ENCODE measurements around the gene TIGD3. TPM values are rescaled to one million over a fixed set of nuclear protein-coding genes. Genes with fewer than 3 reads are reported as not detected.

TIGD3 gene
- total and polyA plus RNA-seq, 2 experiments from 2014 or later: 1.2 to 3.0 TPM

DNA sequence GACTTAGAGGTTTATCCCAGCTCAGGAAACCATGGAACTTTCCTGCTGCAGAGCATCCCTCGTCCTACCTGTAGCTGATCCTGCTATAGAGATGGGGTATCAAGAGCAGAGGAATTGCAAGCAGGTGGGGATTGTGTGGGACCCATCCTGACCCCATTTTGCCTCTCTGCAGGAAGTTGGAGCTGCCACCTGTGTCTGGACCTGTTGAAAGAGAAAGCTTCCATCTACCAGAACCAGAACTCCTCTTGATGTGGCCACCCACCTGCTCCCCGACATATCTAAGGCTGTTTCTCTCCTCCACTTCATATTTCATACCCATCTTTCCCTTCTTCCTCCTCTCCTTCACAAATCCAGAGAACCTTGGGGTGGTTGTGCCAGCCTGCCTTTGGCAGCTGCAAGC is 3.0 kb upstream of the TIGD3 start:
- Histone ChIP-seq H3K79me2 (replicated peaks; ENCODE audit: insufficient read depth) (no peaks in the 10 kb centered on the region), H3K27ac (ENCODE audit: low read depth) (no peak overlapping the region), H3K4me3 (no peak overlapping the region), H3K36me3 (ENCODE audit: insufficient read depth) (peaks cover 40% of the 10 kb centered on the region), H3K27me3 (ENCODE audit: insufficient read depth) (peaks cover 13% of the 10 kb centered on the region), H4K20me1 (replicated peaks; ENCODE audit: insufficient read depth) (peaks cover 11% of the 10 kb centered on the region; the same call in 1 of the 2 replicates), H2AFZ (no peak overlapping the region), H3K4me2 (no peak overlapping the region), H3K9me2 (ENCODE audit: insufficient read depth) (no peaks in the 10 kb centered on the region), H3F3A (replicated peaks; ENCODE audit: low read depth) (peaks cover 25% of the 10 kb centered on the region), H3K4me1 (ENCODE audit: insufficient read depth) (peaks cover 6% of the 10 kb centered on the region; the same call in 1 of the 2 replicates)
- no peak overlapping the region for H3K27ac Mint-ChIP-seq
- no peak for TF ChIP-seq NANOG (IDR thresholded peaks at IDR 0.05; ENCODE audit: borderline replicate concordance)
- no peak for TF ChIP-seq EZH2phosphoT487 (IDR thresholded peaks at IDR 0.05; ENCODE audit: unreplicated experiment)
- TF ChIP-seq EZH2 (IDR thresholded peaks at IDR 0.05; ENCODE audit: low read depth, unreplicated experiment): no peak
- H3K36me3 Mint-ChIP-seq (ENCODE audit: low read depth): peaks cover 53% of the 10 kb centered on the region
- H3K27me3 Mint-ChIP-seq (ENCODE audit: insufficient read depth, low read depth, poor library complexity): peaks cover 20% of the 10 kb centered on the region
- no peak overlapping the region for H3K4me3 Mint-ChIP-seq
- DNase-seq (ENCODE audit: low spot score) (no peak), ATAC-seq (no peak)
- H3K4me1 Mint-ChIP-seq: peaks cover 7% of the 10 kb centered on the region
- no peaks in the 10 kb centered on the region for H3K9me3 Mint-ChIP-seq

DNA sequence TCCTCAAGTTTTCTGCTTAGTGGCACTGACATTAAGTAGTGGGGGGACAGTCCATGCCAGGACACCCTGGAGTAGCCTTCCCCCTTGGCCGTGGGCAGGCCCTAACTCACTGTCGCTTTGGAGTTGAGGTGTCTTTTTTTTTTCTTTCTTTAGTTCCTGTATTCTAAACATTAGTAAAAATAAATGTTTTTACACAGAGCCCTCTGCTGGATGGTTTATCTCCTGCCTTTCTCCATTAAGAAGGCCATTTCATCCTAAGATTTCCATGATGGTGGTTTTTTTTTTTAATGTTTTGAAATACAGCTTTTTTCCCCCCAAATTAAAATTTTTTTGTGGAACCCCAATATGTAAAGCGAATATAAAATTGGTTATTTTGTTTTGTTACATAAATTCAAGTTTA is 1.8 kb upstream of the TIGD3 start:
- TF ChIP-seq JUNB (IDR thresholded peaks at IDR 0.05; ENCODE audit: unreplicated experiment) (no peak), ZNF331 (CRISPR knock-in tag; IDR thresholded peaks at IDR 0.05; ENCODE audit: low read depth) (no peak), ZNF114 (CRISPR knock-in tag; IDR thresholded peaks at IDR 0.05) (no peak), STAT1 (IDR thresholded peaks at IDR 0.05; ENCODE audit: unreplicated experiment) (no peak)
- TF ChIP-seq, protein P1, sequence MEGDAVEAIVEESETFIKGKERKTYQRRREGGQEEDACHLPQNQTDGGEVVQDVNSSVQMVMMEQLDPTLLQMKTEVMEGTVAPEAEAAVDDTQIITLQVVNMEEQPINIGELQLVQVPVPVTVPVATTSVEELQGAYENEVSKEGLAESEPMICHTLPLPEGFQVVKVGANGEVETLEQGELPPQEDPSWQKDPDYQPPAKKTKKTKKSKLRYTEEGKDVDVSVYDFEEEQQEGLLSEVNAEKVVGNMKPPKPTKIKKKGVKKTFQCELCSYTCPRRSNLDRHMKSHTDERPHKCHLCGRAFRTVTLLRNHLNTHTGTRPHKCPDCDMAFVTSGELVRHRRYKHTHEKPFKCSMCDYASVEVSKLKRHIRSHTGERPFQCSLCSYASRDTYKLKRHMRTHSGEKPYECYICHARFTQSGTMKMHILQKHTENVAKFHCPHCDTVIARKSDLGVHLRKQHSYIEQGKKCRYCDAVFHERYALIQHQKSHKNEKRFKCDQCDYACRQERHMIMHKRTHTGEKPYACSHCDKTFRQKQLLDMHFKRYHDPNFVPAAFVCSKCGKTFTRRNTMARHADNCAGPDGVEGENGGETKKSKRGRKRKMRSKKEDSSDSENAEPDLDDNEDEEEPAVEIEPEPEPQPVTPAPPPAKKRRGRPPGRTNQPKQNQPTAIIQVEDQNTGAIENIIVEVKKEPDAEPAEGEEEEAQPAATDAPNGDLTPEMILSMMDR (conservative IDR thresholded peaks at IDR 0.05; ENCODE audit: low read depth in 2 of 2): peak in 1 of 2 experiments; percentile 39; a peak in 2 of 4 replicates
- TF ChIP-seq, protein P2, sequence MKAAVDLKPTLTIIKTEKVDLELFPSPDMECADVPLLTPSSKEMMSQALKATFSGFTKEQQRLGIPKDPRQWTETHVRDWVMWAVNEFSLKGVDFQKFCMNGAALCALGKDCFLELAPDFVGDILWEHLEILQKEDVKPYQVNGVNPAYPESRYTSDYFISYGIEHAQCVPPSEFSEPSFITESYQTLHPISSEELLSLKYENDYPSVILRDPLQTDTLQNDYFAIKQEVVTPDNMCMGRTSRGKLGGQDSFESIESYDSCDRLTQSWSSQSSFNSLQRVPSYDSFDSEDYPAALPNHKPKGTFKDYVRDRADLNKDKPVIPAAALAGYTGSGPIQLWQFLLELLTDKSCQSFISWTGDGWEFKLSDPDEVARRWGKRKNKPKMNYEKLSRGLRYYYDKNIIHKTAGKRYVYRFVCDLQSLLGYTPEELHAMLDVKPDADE (IDR thresholded peaks at IDR 0.05): no peak
- TF ChIP-seq, protein P3, sequence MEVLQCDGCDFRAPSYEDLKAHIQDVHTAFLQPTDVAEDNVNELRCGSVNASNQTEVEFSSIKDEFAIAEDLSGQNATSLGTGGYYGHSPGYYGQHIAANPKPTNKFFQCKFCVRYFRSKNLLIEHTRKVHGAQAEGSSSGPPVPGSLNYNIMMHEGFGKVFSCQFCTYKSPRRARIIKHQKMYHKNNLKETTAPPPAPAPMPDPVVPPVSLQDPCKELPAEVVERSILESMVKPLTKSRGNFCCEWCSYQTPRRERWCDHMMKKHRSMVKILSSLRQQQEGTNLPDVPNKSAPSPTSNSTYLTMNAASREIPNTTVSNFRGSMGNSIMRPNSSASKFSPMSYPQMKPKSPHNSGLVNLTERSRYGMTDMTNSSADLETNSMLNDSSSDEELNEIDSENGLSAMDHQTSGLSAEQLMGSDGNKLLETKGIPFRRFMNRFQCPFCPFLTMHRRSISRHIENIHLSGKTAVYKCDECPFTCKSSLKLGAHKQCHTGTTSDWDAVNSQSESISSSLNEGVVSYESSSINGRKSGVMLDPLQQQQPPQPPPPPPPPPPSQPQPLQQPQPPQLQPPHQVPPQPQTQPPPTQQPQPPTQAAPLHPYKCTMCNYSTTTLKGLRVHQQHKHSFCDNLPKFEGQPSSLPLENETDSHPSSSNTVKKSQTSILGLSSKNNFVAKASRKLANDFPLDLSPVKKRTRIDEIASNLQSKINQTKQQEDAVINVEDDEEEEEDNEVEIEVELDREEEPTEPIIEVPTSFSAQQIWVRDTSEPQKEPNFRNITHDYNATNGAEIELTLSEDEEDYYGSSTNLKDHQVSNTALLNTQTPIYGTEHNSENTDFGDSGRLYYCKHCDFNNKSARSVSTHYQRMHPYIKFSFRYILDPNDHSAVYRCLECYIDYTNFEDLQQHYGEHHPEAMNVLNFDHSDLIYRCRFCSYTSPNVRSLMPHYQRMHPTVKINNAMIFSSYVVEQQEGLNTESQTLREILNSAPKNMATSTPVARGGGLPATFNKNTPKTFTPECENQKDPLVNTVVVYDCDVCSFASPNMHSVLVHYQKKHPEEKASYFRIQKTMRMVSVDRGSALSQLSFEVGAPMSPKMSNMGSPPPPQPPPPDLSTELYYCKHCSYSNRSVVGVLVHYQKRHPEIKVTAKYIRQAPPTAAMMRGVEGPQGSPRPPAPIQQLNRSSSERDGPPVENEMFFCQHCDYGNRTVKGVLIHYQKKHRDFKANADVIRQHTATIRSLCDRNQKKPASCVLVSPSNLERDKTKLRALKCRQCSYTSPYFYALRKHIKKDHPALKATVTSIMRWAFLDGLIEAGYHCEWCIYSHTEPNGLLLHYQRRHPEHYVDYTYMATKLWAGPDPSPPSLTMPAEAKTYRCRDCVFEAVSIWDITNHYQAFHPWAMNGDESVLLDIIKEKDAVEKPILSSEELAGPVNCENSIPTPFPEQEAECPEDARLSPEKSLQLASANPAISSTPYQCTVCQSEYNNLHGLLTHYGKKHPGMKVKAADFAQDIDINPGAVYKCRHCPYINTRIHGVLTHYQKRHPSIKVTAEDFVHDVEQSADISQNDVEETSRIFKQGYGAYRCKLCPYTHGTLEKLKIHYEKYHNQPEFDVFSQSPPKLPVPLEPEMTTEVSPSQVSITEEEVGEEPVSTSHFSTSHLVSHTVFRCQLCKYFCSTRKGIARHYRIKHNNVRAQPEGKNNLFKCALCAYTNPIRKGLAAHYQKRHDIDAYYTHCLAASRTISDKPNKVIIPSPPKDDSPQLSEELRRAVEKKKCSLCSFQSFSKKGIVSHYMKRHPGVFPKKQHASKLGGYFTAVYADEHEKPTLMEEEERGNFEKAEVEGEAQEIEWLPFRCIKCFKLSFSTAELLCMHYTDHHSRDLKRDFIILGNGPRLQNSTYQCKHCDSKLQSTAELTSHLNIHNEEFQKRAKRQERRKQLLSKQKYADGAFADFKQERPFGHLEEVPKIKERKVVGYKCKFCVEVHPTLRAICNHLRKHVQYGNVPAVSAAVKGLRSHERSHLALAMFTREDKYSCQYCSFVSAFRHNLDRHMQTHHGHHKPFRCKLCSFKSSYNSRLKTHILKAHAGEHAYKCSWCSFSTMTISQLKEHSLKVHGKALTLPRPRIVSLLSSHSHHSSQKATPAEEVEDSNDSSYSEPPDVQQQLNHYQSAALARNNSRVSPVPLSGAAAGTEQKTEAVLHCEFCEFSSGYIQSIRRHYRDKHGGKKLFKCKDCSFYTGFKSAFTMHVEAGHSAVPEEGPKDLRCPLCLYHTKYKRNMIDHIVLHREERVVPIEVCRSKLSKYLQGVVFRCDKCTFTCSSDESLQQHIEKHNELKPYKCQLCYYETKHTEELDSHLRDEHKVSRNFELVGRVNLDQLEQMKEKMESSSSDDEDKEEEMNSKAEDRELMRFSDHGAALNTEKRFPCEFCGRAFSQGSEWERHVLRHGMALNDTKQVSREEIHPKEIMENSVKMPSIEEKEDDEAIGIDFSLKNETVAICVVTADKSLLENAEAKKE (CRISPR knock-in tag; IDR thresholded peaks at IDR 0.05): no peak
- Histone ChIP-seq H3K27me3 (ENCODE audit: insufficient read depth) (peaks cover 25% of the 10 kb centered on the region), H3K9me2 (ENCODE audit: insufficient read depth) (no peaks in the 10 kb centered on the region), H3K4me2 (no peak overlapping the region), H2AFZ (no peak overlapping the region), H3K4me3 (no peak overlapping the region), H3K4me1 (ENCODE audit: insufficient read depth) (peaks cover 6% of the 10 kb centered on the region; the same call in 1 of the 2 replicates), H3F3A (replicated peaks; ENCODE audit: low read depth) (peaks cover 25% of the 10 kb centered on the region), H3K27ac (ENCODE audit: low read depth) (0 out of 2 replicates have a peak overlapping the region, but pooled peaks have one; percentile 0), H3K36me3 (ENCODE audit: insufficient read depth) (peaks cover 30% of the 10 kb centered on the region), H4K20me1 (replicated peaks; ENCODE audit: insufficient read depth) (peaks cover 7% of the 10 kb centered on the region; the same call in 1 of the 2 replicates), H3K79me2 (replicated peaks; ENCODE audit: insufficient read depth) (no peaks in the 10 kb centered on the region)
- peaks cover 49% of the 10 kb centered on the region for H3K36me3 Mint-ChIP-seq (ENCODE audit: low read depth)
- no peak for ATAC-seq
- H3K27me3 Mint-ChIP-seq (ENCODE audit: insufficient read depth, low read depth, poor library complexity): peaks cover 30% of the 10 kb centered on the region
- no peak for DNase-seq (ENCODE audit: low spot score)
- H3K4me1 Mint-ChIP-seq: peaks cover 7% of the 10 kb centered on the region
- H3K9me3 Mint-ChIP-seq: no peaks in the 10 kb centered on the region
- H3K27ac Mint-ChIP-seq: no peak overlapping the region
- H3K4me3 Mint-ChIP-seq: peak overlapping the region; percentile 30; the same call in 1 of the 3 replicates

Measured in GM23338 (cell line).